GM12864 (cell line): ENCODE measurements around the gene MTREX.

Experiments
- DNase-seq: peaks from one replicate; pipeline ENCODE4 v3.0.0-alpha.2; 2011; ENCODE audit warnings: low read depth
- H3K4me3 ChIP-seq: 2 replicates; pipeline ENCODE4 v1.5.1; 2011; ENCODE audit warnings: mild to moderate bottlenecking, low read depth, low read length, control low read depth
- CTCF ChIP-seq: IDR thresholded peaks from 2 replicates; pipeline ENCODE4 v1.5.1; 2011; ENCODE audit warnings: low read depth, mild to moderate bottlenecking, moderate library complexity, low read length, control low read depth, inconsistent platforms; ENCODE audit errors: missing control alignments

Gene MTREX

GRCh38 chr5:55307383-55308253, at the start of gene MTREX, which contains the start of gene DHX29:
TSS of gene MTREX (plus strand) at chr5:55307989. CDS start at chr5:55308014, 25 bp downstream.
TSS of gene DHX29 (minus strand) at chr5:55307694. CDS start at chr5:55307573, 121 bp downstream.
- DNase-seq: peak; percentile 68
- no peak for TF ChIP-seq CTCF
- H3K4me3 ChIP-seq: peak within 1 kb of the TSS; percentile 79

- DNase-seq: no peak
- no peak overlapping the region for H3K4me3 ChIP-seq
- TF ChIP-seq CTCF: no peak
Observed at GRCh38 chr5:55258339-55258738, 49.5 kb upstream of the MTREX start.

- H3K4me3 ChIP-seq: no peak overlapping the region
- DNase-seq: no peak
- TF ChIP-seq CTCF: no peak
Observed at GRCh38 chr5:55276771-55277170, 31.0 kb upstream of the MTREX start.

GRCh38 chr5:55278778-55279177, 29.0 kb upstream of the MTREX start:
- no peak overlapping the region for H3K4me3 ChIP-seq
- DNase-seq: no peak

GRCh38 chr5:55286411-55286933, 21.3 kb upstream of the MTREX start:
- DNase-seq: no peak
- H3K4me3 ChIP-seq: no peak overlapping the region
- TF ChIP-seq CTCF: no peak

More at GRCh38 chr5:55278778-55279177, 29.0 kb upstream of the MTREX start:
- TF ChIP-seq CTCF: no peak

- no peak overlapping the region for H3K4me3 ChIP-seq
- no peak for TF ChIP-seq CTCF
- no peak for DNase-seq
Observed at GRCh38 chr5:55289808-55290207, 18.0 kb upstream of the MTREX start.
